Cardiac atrium fibroblast (primary cell): ENCODE measurements around the gene SPDYE2. TPM values are rescaled to one million over a fixed set of nuclear protein-coding genes. Genes with fewer than 3 reads are reported as not detected.

ENCODE experiments used
- total RNA-seq: library from RNA; depleted of rRNA; stranded (reverse); fragments of >200 nt; gene quantifications from 2 replicates; pipeline ENCODE4 v1.2.3, GENCODE V29; 2015

Gene SPDYE2, protein sequence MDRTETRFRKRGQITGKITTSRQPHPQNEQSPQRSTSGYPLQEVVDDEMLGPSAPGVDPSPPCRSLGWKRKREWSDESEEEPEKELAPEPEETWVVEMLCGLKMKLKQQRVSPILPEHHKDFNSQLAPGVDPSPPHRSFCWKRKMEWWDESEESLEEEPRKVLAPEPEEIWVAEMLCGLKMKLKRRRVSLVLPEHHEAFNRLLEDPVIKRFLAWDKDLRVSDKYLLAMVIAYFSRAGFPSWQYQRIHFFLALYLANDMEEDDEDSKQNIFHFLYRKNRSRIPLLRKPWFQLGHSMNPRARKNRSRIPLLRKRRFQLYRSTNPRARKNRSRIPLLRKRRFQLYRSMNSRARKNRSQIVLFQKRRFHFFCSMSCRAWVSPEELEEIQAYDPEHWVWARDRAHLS
- total RNA-seq = not detected in 2 replicates

DNA sequence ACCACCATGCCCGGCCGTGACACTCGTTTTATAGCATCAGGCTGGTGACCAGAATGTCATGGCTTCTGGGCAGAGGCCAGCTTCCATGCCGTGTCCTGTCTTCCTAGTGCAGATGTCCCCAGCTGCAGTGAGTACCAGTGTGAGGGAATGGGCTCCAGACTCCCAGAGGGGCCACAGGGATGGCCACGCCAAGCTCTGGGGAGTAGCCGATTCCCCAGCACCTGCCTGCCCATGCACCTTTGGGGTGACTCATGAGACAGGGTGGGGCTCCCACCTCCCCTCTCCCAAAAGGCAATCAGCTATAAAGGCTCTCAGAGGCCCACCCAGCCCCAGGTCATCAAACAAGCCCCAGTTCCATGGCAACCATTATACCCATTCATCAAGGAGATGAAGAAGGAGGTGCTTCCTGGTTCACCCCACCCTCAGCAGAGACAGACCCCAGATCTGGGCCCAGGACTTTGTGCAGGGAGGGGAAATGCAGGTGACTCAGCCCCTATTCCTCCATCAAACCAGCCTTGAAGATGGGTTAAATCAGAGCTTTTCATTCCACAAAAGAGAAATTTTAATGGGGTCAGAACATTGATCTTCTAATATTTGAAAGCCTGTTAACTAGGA is at the start of gene SPDYE2:
Gene SPDYE2, plus strand, starts transcription at position 419 of the 615 bp plus-strand sequence. CDS start 2,030 bp downstream, outside the sequence.

DNA sequence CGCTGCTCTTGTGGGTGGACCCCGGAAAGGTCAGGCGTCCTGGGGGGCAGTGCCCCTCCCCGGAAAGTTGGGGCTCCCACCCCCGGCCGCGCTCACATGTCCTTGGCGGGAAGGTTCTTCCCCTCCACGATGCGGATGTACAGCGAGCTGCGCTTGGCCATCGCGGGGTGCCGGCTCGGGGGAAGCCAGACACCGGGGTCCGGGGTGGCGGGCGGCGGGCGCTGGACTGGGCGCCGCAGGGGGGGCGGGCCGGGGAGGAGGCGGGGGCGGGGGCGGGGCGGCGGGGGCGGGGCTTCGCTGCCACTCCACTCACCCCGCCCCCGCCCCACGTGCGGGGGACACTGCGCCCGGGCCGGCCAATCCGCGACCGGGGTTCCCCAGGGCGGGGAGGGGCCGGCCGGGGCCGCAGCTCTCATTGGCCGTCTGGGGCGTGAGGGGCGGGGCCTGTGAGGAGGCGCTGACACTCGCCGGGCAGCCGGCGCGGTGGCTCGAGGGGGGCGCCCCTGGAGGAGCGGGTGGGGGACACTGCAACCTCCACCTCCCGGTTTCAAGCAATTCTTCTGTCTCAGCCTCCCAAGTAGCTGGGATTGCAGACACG is 33.4 kb upstream of the SPDYE2 start, which contains the start of gene RASA4B:
Gene RASA4B, minus strand, starts transcription at position 228 of the 598 bp plus-strand sequence. Its CDS starts 67 bp downstream, at position 161.

DNA sequence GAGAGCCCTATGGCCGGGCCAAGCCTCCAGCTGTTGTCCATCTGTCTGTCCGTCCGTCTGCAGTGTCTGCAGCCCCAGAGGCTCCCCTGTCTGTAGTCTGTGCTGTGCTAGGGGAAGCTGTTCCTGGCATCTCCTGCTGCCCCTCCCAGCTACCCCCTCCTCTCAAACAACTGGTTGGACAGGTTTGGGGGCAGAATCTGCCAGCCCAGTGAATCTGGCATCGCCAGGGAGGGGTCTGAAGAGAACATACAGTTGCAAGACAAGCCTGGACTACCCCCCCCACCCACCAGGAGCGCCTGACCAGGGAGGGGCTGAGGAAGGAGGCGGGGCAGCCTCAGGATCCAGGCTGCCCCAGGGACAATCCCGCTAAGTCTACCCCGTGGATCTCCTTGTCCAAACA is 7.4 kb upstream of the SPDYE2 start, which contains the start of gene UPK3BL2:
Gene UPK3BL2, minus strand, starts transcription at position 101 of the 400 bp plus-strand sequence. Its CDS starts 60 bp downstream, at position 41.

DNA sequence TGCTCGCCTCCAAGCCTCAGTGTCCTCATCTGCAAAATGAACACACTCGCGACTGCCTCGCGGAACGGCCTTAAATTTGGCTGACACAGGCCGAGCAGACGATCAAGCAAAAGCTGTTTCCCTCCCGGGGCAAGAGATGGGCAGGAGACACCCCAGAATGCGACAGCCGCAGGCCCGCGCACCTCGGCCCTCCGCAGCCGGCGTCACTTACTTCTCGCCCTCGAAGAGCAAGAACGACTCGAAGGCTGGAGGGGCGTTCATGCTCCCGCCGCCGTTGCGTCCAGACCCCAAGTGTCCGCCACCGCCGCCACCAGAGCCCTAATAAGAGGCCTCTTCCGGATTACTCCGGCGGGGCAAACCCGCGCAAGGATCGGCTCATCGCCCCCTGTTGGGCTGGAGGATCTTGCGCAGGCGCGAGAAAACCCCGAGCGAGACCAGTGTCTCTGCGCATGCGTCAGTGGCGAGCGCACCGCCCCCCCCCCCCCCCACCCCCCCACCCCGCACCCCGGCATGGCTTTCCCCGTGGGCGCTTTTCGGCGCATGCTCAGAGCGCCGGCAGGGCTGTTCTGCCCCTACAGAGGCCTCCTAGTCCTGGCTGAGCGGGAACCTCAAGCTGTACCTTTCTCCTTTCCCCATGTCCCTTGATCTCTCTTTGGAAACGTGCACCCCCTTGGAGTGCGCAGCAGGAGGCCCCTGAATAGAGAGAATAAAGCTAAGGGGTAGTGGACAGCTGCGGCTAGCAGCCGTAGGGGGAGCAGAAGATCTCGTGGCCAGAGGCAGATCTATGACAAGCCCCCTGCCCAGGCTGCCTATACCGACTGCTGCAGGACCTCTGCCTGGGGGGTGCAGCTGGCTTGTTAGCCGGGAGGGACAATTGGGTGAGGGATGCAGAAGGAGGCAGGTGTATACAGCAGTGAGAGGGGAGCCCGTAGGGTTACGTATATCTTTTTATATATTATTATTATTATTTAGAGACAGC is 21.5 kb downstream of the SPDYE2 start, which contains the start of gene POLR2J3:
Gene POLR2J3, minus strand, starts transcription at position 323 of the 979 bp plus-strand sequence. Its CDS starts 62 bp downstream, at position 261.

Other genes with a start within 250 kb of the SPDYE2 start
- gene SPDYE6, start 194.8 kb upstream of the SPDYE2 start, total RNA-seq = not detected in 2 replicates
- gene PRKRIP1, start 154.9 kb upstream of the SPDYE2 start, total RNA-seq = 14.4 and 15.7 TPM in 2 replicates
- 38.6 and 39.9 TPM in 2 replicates for gene ORAI2, start 117.7 kb upstream of the SPDYE2 start, total RNA-seq
- gene ALKBH4, start 86.4 kb upstream of the SPDYE2 start, total RNA-seq = 7.4 and 20.3 TPM in 2 replicates
- 5.6 and 13.9 TPM in 2 replicates for gene LRWD1, start 86.2 kb upstream of the SPDYE2 start, total RNA-seq
- 26.4 and 27.4 TPM in 2 replicates for gene POLR2J, start 72.3 kb upstream of the SPDYE2 start, total RNA-seq
- gene RASA4B, start 33.4 kb upstream of the SPDYE2 start, total RNA-seq = 0.18 and 1.1 TPM in 2 replicates
- 0.65 TPM in 1 of 2 replicates, not detected in the other for gene UPK3BL2, start 7.5 kb upstream of the SPDYE2 start, total RNA-seq
- gene POLR2J3, start 21.4 kb downstream of the SPDYE2 start, total RNA-seq = 3.6 and 5.3 TPM in 2 replicates
- 1.3 and 12.0 TPM in 2 replicates for gene RASA4, start 65.5 kb downstream of the SPDYE2 start, total RNA-seq
- gene UPK3BL1, start 91.6 kb downstream of the SPDYE2 start, total RNA-seq = 8.3 and 10.3 TPM in 2 replicates
- not detected in 2 replicates for gene SPDYE2B, start 99.1 kb downstream of the SPDYE2 start, total RNA-seq
- gene POLR2J2, start 120.4 kb downstream of the SPDYE2 start, total RNA-seq = 1.6 TPM in 1 of 2 replicates, not detected in the other
- 3.1 and 5.5 TPM in 2 replicates for gene FAM185A, start 197.8 kb downstream of the SPDYE2 start, total RNA-seq